ENCODE data around the gene RCBTB2.

- TF ChIP-seq ZBTB1 (tag by site-specific recombination; IDR thresholded peaks at IDR 0.05): no peak
- TF ChIP-seq ZNF274 (IDR thresholded peaks at IDR 0.05; ENCODE audit: low read length): no peak
- TF ChIP-seq ZNF274 (tag by site-specific recombination; IDR thresholded peaks at IDR 0.05; ENCODE audit: borderline replicate concordance): no peak
- no peak for TF ChIP-seq CTCF (tag by site-specific recombination; IDR thresholded peaks at IDR 0.05)
- no peak for TF ChIP-seq ZBTB49 (tag by site-specific recombination; IDR thresholded peaks at IDR 0.05; ENCODE audit: low read depth)
- TF ChIP-seq ZNF777 (tag by site-specific recombination; IDR thresholded peaks at IDR 0.05; ENCODE audit: borderline replicate concordance): no peak
Observed at GRCh38 chr13:48579165-48579918, 46.5 kb upstream of the RCBTB2 start.
